ENCODE data around the gene IGSF21. TPM values are rescaled to one million over a fixed set of nuclear protein-coding genes. Genes with fewer than 3 reads are reported as not detected.

IGSF21 gene
- total RNA-seq, 2 donors from 2014 or later, result 4.6 to 8.5 TPM

DNA sequence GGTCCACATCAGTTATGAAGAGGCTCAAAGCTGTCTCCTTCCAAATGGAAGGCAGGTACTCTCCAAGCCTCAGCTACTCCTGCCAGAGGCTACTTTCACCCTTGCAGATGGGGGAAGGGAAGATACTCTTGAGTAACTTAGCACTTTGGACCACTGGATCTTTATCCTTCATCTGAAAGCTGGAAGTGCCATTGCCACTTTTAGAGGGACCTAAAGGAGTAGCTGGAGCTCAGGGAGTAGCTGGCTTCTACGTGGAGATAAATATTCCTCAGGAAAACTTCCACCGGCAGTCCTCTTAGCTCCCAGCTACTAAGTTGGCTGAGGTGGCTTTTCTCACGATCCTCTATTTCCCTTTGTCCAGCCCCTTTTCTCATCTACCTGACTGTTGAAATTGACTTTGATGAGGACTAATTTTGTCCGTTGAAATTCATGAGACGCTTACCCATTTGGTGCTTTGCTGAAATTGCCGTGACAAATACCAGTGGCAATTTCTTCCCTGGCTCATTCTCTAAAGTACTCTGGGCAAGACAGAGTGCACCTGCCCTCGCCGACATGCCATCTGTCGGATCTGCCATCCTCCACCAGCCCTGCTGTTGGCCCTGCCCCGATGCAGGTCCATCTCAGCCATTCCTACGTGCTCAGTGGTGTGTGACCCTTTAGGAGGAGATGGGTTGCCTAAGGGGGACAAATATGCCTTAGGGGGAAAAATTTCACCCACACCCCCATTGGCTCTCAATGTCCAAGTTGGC lies 13.6 kb downstream of the IGSF21 start:
- intact Hi-C loops (cut with DNase I), result no loop called here
- Histone ChIP-seq H3K27me3 (replicated peaks; ENCODE audit: insufficient read depth) (peaks cover 4% of the 10 kb centered on the region), H3K4me3 (no peak overlapping the region), H3K27ac (no peak overlapping the region), H3K9me3 (no peaks in the 10 kb centered on the region), H3K36me3 (no peaks in the 10 kb centered on the region), H3K4me1 (replicated peaks) (no peaks in the 10 kb centered on the region)
- no peak for DNase-seq (ENCODE audit: low spot score)
- TF ChIP-seq, protein P1, sequence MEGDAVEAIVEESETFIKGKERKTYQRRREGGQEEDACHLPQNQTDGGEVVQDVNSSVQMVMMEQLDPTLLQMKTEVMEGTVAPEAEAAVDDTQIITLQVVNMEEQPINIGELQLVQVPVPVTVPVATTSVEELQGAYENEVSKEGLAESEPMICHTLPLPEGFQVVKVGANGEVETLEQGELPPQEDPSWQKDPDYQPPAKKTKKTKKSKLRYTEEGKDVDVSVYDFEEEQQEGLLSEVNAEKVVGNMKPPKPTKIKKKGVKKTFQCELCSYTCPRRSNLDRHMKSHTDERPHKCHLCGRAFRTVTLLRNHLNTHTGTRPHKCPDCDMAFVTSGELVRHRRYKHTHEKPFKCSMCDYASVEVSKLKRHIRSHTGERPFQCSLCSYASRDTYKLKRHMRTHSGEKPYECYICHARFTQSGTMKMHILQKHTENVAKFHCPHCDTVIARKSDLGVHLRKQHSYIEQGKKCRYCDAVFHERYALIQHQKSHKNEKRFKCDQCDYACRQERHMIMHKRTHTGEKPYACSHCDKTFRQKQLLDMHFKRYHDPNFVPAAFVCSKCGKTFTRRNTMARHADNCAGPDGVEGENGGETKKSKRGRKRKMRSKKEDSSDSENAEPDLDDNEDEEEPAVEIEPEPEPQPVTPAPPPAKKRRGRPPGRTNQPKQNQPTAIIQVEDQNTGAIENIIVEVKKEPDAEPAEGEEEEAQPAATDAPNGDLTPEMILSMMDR (IDR thresholded peaks at IDR 0.05), result no peak
- TF ChIP-seq POLR2AphosphoS5 (IDR thresholded peaks at IDR 0.05), result no peak
- no peak for TF ChIP-seq POLR2A (IDR thresholded peaks at IDR 0.05)
- WGBS, result 89% methylated on average over 11 of the region's 11 CpGs

DNA sequence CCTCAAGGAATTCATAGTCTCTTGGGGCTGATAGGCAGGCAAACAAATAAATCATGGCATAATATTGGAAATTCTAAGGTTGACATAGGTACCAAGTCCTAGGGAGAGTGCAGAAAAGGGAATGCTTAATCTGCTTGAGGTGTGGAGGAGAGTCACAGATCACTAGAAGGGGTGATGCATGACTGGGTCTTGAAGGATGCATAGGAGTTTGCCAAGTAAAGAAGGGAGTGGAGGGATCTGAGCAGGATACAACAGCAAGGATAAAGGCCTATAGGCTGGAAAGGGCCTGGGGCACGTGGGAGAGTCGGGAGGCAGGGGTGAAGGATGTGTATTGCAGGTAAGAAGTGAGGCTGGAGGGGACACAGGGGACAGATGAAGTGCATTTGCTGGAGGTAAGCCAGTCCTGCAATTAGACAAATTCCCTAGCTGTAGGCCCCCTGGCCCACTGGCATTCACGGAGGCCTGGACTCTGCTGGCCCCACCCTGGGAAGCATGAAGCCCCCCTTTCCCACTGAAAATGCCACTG lies 15.9 kb downstream of the IGSF21 start:
- intact Hi-C loops (cut with DNase I), result no loop called here
- no peaks in the 10 kb centered on the region for H3K9me3 ChIP-seq
- no peaks in the 10 kb centered on the region for H3K36me3 ChIP-seq
- WGBS, result 73% methylated on average over 3 of the region's 3 CpGs
- H3K4me1 ChIP-seq (replicated peaks), result no peaks in the 10 kb centered on the region
- no peak overlapping the region for H3K27ac ChIP-seq
- DNase-seq (ENCODE audit: low spot score), result no peak
- H3K27me3 ChIP-seq (replicated peaks; ENCODE audit: insufficient read depth), result peaks cover 4% of the 10 kb centered on the region
- TF ChIP-seq POLR2AphosphoS5 (IDR thresholded peaks at IDR 0.05) (no peak), POLR2A (IDR thresholded peaks at IDR 0.05) (no peak)
- TF ChIP-seq, protein P1 (IDR thresholded peaks at IDR 0.05), result no peak
- H3K4me3 ChIP-seq, result no peak overlapping the region

DNA sequence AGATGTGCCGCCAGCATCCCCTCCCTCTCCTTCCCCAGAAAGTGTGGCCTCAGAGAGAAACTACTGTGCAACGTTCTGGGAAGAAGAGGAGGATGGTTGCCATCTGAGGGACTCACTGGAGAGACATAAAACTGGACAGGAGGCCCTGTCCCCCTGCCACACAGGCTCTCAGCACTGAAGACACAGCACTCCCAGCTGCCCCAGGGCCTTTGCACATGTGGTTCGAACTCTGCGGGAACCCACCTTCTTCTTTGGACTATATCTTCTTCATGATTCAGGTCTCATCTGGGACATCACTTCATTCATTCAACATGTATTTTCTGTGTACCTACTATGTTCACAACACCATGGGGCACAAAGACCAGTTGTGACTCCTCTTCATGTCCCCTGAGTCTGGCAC lies 17.4 kb downstream of the IGSF21 start:
- Histone ChIP-seq H3K27ac (no peak overlapping the region), H3K9me3 (no peaks in the 10 kb centered on the region), H3K27me3 (replicated peaks; ENCODE audit: insufficient read depth) (peaks cover 4% of the 10 kb centered on the region), H3K4me1 (replicated peaks) (no peaks in the 10 kb centered on the region), H3K4me3 (no peak overlapping the region), H3K36me3 (no peaks in the 10 kb centered on the region)
- no peak for DNase-seq (ENCODE audit: low spot score)
- WGBS, result 78% methylated on average over 4 of the region's 4 CpGs
- intact Hi-C loops (cut with DNase I), result no loop called here
- TF ChIP-seq POLR2A (IDR thresholded peaks at IDR 0.05), result no peak
- no peak for TF ChIP-seq POLR2AphosphoS5 (IDR thresholded peaks at IDR 0.05)
- TF ChIP-seq, protein P1 (IDR thresholded peaks at IDR 0.05), result no peak

DNA sequence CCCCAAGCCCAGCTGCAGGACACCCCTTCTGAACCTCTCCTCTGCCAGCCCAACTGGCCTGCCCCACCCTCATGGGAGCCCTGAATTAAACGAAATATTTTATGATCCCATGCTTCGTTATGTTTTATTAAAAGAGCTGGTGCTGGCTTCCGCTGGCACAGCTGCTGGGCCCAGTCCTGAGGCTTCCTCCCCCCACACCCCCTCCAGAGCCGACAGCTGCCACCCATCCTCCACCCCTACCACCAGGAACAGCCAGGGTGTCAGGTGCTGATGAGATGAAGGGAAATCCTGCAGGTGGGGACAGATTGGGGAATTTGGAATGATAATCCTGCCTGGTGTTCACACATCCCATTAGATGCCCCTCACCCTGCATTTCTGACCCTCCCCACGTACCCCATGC lies 19.0 kb downstream of the IGSF21 start:
- Histone ChIP-seq H3K27me3 (replicated peaks; ENCODE audit: insufficient read depth) (no peaks in the 10 kb centered on the region), H3K36me3 (no peaks in the 10 kb centered on the region), H3K4me1 (replicated peaks) (no peaks in the 10 kb centered on the region), H3K27ac (no peak overlapping the region), H3K9me3 (no peaks in the 10 kb centered on the region), H3K4me3 (no peak overlapping the region)
- WGBS, result 55% methylated on average over 5 of the region's 5 CpGs
- no peak for TF ChIP-seq POLR2AphosphoS5 (IDR thresholded peaks at IDR 0.05)
- no peak for TF ChIP-seq POLR2A (IDR thresholded peaks at IDR 0.05)
- TF ChIP-seq, protein P1 (IDR thresholded peaks at IDR 0.05), result no peak
- no peak for DNase-seq (ENCODE audit: low spot score)
- intact Hi-C loops (cut with DNase I), result no loop called here

DNA sequence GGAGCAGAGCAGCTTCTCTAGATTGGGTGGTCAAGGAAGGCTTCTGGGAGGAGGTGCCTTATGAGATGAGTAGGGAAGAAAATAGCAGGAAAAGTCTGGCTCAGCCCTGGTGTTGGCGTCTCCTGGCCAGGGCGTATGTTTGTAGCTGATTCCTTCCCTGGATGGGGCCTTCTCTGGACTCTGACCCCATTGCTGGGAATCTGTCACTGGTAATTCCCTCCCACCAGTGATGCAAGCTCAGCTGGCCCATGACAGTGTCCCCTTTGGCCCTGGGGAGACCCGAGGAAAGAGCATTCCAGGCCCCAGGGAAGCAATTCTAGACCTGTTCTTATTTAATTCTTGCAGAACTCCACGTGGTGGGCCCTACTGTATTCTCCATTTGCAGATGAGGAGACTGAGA lies 20.7 kb downstream of the IGSF21 start:
- no peaks in the 10 kb centered on the region for H3K36me3 ChIP-seq
- H3K4me3 ChIP-seq, result no peak overlapping the region
- TF ChIP-seq, protein P1 (IDR thresholded peaks at IDR 0.05), result no peak
- TF ChIP-seq POLR2AphosphoS5 (IDR thresholded peaks at IDR 0.05), result no peak
- 43% methylated on average over 4 of the region's 4 CpGs for WGBS
- no peaks in the 10 kb centered on the region for H3K4me1 ChIP-seq (replicated peaks)
- intact Hi-C loops (cut with DNase I), result no loop called here
- H3K27me3 ChIP-seq (replicated peaks; ENCODE audit: insufficient read depth), result no peaks in the 10 kb centered on the region
- no peak overlapping the region for H3K27ac ChIP-seq
- DNase-seq (ENCODE audit: low spot score), result no peak
- no peaks in the 10 kb centered on the region for H3K9me3 ChIP-seq

All from prostate gland (tissue), 2 donors.